PC-9 (cell line): Measurements from ENCODE around the gene TM2D1.

Experiments used
- EZH2 ChIP-seq: fragments of 200-600 bp; sonication (generic); IDR thresholded peaks from 2 replicates; pipeline ENCODE4 v1.8.0; 2017; ENCODE audit warnings: antibody characterized with exemption, low read depth
- TF ChIP-seq, protein P1 (sequence below): fragments of 200-600 bp; sonication (generic); conservative IDR thresholded peaks from 2 replicates; pipeline ENCODE4 v1.6.1; 2017; ENCODE audit warnings: mixed run types, antibody characterized with exemption, mild to moderate bottlenecking, moderate library complexity

DNA sequence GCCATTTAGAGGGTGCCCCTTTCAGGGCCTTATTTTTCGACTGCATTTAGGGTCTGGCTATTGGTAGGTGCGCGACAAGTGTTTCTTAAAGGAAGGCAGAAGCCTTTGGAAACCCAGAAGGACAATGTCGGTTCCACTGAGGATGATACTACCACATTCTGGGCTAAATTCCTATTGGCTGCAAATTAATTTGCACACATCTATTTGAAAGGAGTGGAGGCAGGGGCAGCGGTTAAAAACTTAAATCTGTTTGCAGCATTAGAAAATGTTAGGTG is 18.4 kb upstream of the TM2D1 start:
- TF ChIP-seq, protein P1, sequence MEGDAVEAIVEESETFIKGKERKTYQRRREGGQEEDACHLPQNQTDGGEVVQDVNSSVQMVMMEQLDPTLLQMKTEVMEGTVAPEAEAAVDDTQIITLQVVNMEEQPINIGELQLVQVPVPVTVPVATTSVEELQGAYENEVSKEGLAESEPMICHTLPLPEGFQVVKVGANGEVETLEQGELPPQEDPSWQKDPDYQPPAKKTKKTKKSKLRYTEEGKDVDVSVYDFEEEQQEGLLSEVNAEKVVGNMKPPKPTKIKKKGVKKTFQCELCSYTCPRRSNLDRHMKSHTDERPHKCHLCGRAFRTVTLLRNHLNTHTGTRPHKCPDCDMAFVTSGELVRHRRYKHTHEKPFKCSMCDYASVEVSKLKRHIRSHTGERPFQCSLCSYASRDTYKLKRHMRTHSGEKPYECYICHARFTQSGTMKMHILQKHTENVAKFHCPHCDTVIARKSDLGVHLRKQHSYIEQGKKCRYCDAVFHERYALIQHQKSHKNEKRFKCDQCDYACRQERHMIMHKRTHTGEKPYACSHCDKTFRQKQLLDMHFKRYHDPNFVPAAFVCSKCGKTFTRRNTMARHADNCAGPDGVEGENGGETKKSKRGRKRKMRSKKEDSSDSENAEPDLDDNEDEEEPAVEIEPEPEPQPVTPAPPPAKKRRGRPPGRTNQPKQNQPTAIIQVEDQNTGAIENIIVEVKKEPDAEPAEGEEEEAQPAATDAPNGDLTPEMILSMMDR = no peak
- no peak for TF ChIP-seq EZH2
